ENCODE measurements around the gene USP28.
"Not testable (repeated sequence)": the region's sequence is repeated elsewhere in the genome, so short reads cannot be mapped to it uniquely, and the experiment has no call there.

Gene USP28, protein sequence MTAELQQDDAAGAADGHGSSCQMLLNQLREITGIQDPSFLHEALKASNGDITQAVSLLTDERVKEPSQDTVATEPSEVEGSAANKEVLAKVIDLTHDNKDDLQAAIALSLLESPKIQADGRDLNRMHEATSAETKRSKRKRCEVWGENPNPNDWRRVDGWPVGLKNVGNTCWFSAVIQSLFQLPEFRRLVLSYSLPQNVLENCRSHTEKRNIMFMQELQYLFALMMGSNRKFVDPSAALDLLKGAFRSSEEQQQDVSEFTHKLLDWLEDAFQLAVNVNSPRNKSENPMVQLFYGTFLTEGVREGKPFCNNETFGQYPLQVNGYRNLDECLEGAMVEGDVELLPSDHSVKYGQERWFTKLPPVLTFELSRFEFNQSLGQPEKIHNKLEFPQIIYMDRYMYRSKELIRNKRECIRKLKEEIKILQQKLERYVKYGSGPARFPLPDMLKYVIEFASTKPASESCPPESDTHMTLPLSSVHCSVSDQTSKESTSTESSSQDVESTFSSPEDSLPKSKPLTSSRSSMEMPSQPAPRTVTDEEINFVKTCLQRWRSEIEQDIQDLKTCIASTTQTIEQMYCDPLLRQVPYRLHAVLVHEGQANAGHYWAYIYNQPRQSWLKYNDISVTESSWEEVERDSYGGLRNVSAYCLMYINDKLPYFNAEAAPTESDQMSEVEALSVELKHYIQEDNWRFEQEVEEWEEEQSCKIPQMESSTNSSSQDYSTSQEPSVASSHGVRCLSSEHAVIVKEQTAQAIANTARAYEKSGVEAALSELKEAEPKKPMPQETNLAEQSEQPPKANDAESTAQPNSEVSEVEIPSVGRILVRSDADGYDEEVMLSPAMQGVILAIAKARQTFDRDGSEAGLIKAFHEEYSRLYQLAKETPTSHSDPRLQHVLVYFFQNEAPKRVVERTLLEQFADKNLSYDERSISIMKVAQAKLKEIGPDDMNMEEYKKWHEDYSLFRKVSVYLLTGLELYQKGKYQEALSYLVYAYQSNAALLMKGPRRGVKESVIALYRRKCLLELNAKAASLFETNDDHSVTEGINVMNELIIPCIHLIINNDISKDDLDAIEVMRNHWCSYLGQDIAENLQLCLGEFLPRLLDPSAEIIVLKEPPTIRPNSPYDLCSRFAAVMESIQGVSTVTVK

DNA sequence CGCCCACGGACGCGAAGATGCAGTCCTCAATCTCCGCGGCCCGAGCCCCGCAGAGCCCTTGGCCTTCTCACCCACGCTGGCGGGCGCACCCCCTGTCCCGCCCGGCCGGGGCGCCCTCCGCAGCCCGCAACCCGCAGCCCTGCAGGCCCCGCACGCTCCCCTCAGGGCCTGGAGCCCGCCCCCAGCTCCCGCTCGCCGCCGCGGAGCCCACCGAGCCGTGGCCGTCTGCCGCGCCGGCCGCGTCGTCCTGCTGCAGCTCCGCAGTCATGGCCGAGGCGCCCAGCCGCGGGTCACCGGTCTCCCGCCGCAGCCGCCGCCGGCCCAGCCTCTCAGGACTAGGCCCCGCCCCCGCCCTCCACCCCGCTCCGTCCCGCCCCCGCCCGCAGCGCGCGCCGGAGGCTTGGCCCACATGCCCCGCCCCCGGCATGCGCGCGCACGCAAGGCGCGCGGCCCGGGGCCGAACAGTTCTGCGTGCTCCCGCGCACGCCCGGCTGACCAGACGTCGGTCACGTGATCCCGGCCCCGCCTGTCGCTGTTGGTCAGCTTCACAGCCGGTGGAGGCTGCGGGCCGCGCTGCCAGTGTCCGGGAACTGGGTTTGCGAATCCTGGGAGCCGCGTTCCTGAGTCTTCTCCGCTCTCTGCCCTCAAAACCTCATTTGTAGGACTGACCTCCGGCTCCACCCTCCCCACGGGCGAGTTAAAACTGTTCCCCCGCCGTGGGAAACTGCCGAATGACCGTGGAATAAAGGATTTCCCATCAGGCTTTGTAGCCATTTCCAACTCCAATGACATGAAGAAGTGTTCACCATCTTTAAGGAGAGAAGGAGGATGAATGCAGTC lies at the start of gene USP28:
TSS of gene USP28 (minus strand) at position 339 of the 840 bp plus-strand sequence. CDS start at position 268, 71 bp downstream.
- 0 out of 2 replicates have a peak, but pooled peaks cover 3% of the 10 kb centered on the region for H3K36me3 ChIP-seq
- H3K9me3 ChIP-seq (ENCODE audit: severe bottlenecking) = no peaks in the 10 kb centered on the region
- H3K27me3 ChIP-seq (ENCODE audit: insufficient read depth, low read depth, severe bottlenecking) = no peaks in the 10 kb centered on the region
- H3K27ac ChIP-seq = peak within 1 kb of the TSS; percentile 91
- peak; percentile 97 for DNase-seq
- H3K4me3 ChIP-seq (ENCODE audit: low read depth, low read length) = peak within 1 kb of the TSS; percentile 94
- TF ChIP-seq, protein P1, sequence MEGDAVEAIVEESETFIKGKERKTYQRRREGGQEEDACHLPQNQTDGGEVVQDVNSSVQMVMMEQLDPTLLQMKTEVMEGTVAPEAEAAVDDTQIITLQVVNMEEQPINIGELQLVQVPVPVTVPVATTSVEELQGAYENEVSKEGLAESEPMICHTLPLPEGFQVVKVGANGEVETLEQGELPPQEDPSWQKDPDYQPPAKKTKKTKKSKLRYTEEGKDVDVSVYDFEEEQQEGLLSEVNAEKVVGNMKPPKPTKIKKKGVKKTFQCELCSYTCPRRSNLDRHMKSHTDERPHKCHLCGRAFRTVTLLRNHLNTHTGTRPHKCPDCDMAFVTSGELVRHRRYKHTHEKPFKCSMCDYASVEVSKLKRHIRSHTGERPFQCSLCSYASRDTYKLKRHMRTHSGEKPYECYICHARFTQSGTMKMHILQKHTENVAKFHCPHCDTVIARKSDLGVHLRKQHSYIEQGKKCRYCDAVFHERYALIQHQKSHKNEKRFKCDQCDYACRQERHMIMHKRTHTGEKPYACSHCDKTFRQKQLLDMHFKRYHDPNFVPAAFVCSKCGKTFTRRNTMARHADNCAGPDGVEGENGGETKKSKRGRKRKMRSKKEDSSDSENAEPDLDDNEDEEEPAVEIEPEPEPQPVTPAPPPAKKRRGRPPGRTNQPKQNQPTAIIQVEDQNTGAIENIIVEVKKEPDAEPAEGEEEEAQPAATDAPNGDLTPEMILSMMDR (IDR thresholded peaks at IDR 0.05; ENCODE audit: low read depth, low read length) = no peak

DNA sequence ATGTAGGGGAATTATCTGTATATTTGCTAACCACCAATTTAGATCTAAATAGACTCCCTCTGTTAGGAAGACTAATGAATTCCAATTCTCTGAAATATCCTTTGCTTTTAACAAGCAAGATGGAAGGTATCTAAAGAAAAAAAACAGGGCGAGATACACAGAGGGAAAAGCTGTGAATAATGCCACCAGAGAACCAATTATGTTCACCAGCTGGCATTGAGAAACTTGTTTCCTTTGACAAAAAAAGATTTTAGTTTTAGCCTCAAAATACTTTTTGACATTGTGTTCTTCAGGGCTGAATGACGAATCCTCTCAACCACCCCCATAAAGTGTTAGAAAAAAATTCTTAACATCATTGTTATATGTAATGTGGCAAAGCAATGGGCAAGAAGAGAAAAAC lies 48.2 kb upstream of the USP28 start:
- DNase-seq = no peak
- TF ChIP-seq, protein P1 (IDR thresholded peaks at IDR 0.05; ENCODE audit: low read depth, low read length) = no peak
- H3K4me3 ChIP-seq (ENCODE audit: low read depth, low read length) = no peak overlapping the region
- H3K27ac ChIP-seq = no peak overlapping the region
- H3K27me3 ChIP-seq (ENCODE audit: insufficient read depth, low read depth, severe bottlenecking) = no peaks in the 10 kb centered on the region
- H3K9me3 ChIP-seq (ENCODE audit: severe bottlenecking) = no peaks in the 10 kb centered on the region
- H3K36me3 ChIP-seq = no peaks in the 10 kb centered on the region

DNA sequence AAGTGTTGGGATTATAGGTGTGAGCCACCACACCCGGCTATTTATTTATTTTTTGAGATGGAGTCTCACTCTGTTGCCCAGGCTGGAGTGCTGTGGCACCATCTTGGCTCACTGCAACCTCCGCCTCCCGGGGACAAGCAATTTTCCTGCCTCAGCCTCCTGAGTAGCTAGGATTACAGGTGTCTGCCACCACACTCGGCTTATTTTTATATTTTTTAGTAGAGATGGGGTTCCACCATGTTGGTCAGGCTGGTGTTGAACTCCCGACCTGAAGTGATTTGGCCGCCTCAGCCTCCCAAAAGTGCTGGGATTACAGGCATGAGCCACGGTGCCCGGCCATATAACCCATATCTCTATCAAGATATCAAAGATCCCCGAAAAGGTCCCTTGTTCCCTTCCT lies 36.1 kb upstream of the USP28 start:
- not testable (repeated sequence) for H3K4me3 ChIP-seq (ENCODE audit: low read depth, low read length)

DNA sequence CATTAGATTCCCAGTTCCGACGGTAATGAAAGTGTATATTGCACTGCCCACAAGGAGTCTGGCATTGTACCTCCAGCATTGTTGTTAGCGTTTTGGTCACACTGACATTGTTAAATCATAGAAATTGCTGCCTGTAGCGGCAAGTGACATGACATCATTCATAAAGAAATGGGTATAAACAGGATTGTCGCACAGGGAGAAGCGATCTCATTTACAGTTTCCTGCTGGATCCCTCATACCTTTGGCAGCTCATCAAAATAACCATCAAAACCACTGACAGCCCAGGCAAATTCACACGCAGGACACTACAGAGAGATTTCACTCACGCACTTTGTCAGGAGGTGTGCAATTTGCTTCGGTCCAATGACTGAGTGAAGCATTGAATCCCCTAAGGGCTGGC lies 32.7 kb upstream of the USP28 start:
- H3K36me3 ChIP-seq = no peaks in the 10 kb centered on the region
- H3K4me3 ChIP-seq (ENCODE audit: low read depth, low read length) = no peak overlapping the region
- H3K27ac ChIP-seq = no peak overlapping the region
- DNase-seq = no peak
- no peaks in the 10 kb centered on the region for H3K27me3 ChIP-seq (ENCODE audit: insufficient read depth, low read depth, severe bottlenecking)
- H3K9me3 ChIP-seq (ENCODE audit: severe bottlenecking) = no peaks in the 10 kb centered on the region
- TF ChIP-seq, protein P1 (IDR thresholded peaks at IDR 0.05; ENCODE audit: low read depth, low read length) = no peak

More for the DNA sequence above, 36.1 kb upstream of the USP28 start:
- not testable (repeated sequence) for DNase-seq; H3K27ac ChIP-seq; H3K27me3 ChIP-seq (ENCODE audit: insufficient read depth, low read depth, severe bottlenecking); H3K9me3 ChIP-seq (ENCODE audit: severe bottlenecking); H3K36me3 ChIP-seq

DNA sequence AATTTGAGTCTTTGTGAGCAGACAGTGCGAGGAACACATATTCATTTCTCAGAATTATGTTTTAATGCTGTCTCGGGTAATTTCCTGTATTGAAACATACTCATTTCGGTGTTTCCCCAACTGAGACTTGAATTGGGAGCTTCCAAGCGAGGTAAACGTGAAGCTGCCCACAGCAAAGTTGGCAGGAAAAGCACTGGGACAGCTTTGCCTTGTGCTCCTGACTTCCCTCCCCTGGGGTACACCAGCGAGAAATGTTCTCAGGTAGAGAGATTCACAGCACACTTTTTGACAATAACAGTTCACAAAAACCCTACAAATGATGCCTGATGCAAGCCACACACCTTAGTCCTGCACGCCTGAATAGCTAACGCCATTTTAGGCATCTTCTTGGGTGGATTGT lies 32.3 kb upstream of the USP28 start:
- no peaks in the 10 kb centered on the region for H3K36me3 ChIP-seq
- DNase-seq = no peak
- no peak overlapping the region for H3K4me3 ChIP-seq (ENCODE audit: low read depth, low read length)
- H3K27ac ChIP-seq = no peak overlapping the region
- TF ChIP-seq, protein P1 (IDR thresholded peaks at IDR 0.05; ENCODE audit: low read depth, low read length) = no peak
- H3K9me3 ChIP-seq (ENCODE audit: severe bottlenecking) = no peaks in the 10 kb centered on the region
- no peaks in the 10 kb centered on the region for H3K27me3 ChIP-seq (ENCODE audit: insufficient read depth, low read depth, severe bottlenecking)

All from WERI-Rb-1 (cell line).